B cell (primary cell): ENCODE measurements around the gene FYN. TPM values are rescaled to one million over a fixed set of nuclear protein-coding genes. Genes with fewer than 3 reads are reported as not detected.

Experiments
- ATAC-seq: fragments of 200-7000 bp; cut with Tn5 transposase; one replicate; pipeline ENCODE4 v1.10.0; 2021; ENCODE audit warnings: low read depth, mild to moderate bottlenecking, moderate number of reproducible peaks, moderate library complexity
- CTCF ChIA-PET: fragments of 350-600 bp; sonication (Branson Sonifier 250); formaldehyde crosslinking; loops from one replicate; lab custom pipeline; 2021; ENCODE audit warnings: antibody characterized with exemption, inconsistent platforms; lab: Charles Lee
- POLR2A ChIA-PET: fragments of 350-600 bp; sonication (Branson Sonifier 250); formaldehyde crosslinking; loops from one replicate; lab custom pipeline; 2021; ENCODE audit warnings: antibody characterized with exemption; lab: Charles Lee
- DNase-seq: peaks from one replicate; pipeline ENCODE4 v3.0.0; 2013
- H2AFZ ChIP-seq: 2 replicates; pipeline ENCODE4 v1.6.1; 2012; ENCODE audit warnings: mild to moderate bottlenecking, low read depth, low read length; ENCODE audit not compliant: insufficient read depth, poor library complexity, severe bottlenecking
- H3K27ac ChIP-seq, 2 donors: 1 replicate in 1 of 2; 2 replicates in 1 of 2; pipeline ENCODE4 v1.5.1; 2012 to 2013; ENCODE audit warnings: low read length in 2 of 2, mild to moderate bottlenecking in 2 of 2, moderate library complexity in 1 of 2
- H3K27me3 ChIP-seq, 4 experiments: fragments of 200-600 bp in 1 of 4; sonication (generic) in 1 of 4; replicated peaks in 1 of 4; 1 replicate in 2 of 4; 2 replicates in 2 of 4; pipeline versions ENCODE4 v1.6.1 to v1.7.0; 2013 to 2016; ENCODE audit warnings: low read length in 3 of 4, mild to moderate bottlenecking in 2 of 4, mixed read lengths in 1 of 4, moderate library complexity in 1 of 4; ENCODE audit not compliant: insufficient read depth in 4 of 4, control insufficient read depth in 3 of 4; ENCODE audit errors: control extremely low read depth in 1 of 4
- H3K36me3 ChIP-seq, 2 experiments: replicated peaks in 1 of 2; 1 replicate in 1 of 2; 2 replicates in 1 of 2; pipeline versions ENCODE4 v1.6.1 to v1.7.1; 2013; ENCODE audit warnings: low read length in 1 of 2; ENCODE audit not compliant: insufficient read depth in 2 of 2, control insufficient read depth in 1 of 2; ENCODE audit errors: control extremely low read depth in 1 of 2, extremely low read depth in 1 of 2
- H3K4me1 ChIP-seq, 2 donors: fragments of 200-600 bp in 1 of 2; sonication (generic) in 1 of 2; 1 replicate in 1 of 2; 2 replicates in 1 of 2; pipeline versions ENCODE4 v1.5.1 to v1.6.1; 2013 to 2017; ENCODE audit warnings: low read length in 2 of 2; ENCODE audit not compliant: control insufficient read depth in 2 of 2, insufficient read depth in 2 of 2
- H3K4me2 ChIP-seq: replicated peaks from 2 replicates; pipeline ENCODE3; 2012; ENCODE audit warnings: mild to moderate bottlenecking, low read depth, low read length; ENCODE audit not compliant: poor library complexity, severe bottlenecking
- H3K4me3 ChIP-seq, 5 experiments: fragments of 200-600 bp in 1 of 5; sonication (generic) in 1 of 5; 1 replicate in 3 of 5; 2 replicates in 2 of 5; pipeline versions ENCODE4 v1.5.1 to v1.7.0; 2011 to 2016; ENCODE audit warnings: low read length in 4 of 5, mild to moderate bottlenecking in 4 of 5, low read depth in 2 of 5, control low read depth in 1 of 5, moderate library complexity in 1 of 5; ENCODE audit not compliant: insufficient read depth in 1 of 5; ENCODE audit errors: control extremely low read depth in 1 of 5, extremely low read depth in 1 of 5
- H3K79me2 ChIP-seq: fragments of 200-600 bp; sonication (generic); one replicate; pipeline ENCODE4 v1.6.0; 2016; ENCODE audit warnings: low read length; ENCODE audit not compliant: control insufficient read depth, insufficient read depth
- H3K9ac ChIP-seq: fragments of 200-600 bp; sonication (generic); 2 replicates; pipeline ENCODE4 v1.6.1; 2017; ENCODE audit warnings: mild to moderate bottlenecking, low read length, moderate library complexity
- H3K9me3 ChIP-seq, 3 donors: one replicate each; pipeline versions ENCODE4 v1.6.1 to v1.7.1; 2013; ENCODE audit warnings: low read length in 2 of 3; ENCODE audit not compliant: control insufficient read depth in 2 of 3, insufficient read depth in 1 of 3; ENCODE audit errors: control extremely low read depth in 1 of 3
- H4K20me1 ChIP-seq: 2 replicates; pipeline ENCODE4 v1.6.0; 2012; ENCODE audit warnings: mild to moderate bottlenecking, low read length; ENCODE audit not compliant: insufficient read depth, control insufficient read depth, poor library complexity, severe bottlenecking
- H3K27ac Mint-ChIP-seq: one replicate; pipeline ENCODE4 v1.8.0; 2021; ENCODE audit warnings: mixed read lengths
- H3K27me3 Mint-ChIP-seq: one replicate; pipeline ENCODE4 v1.8.0; 2021; ENCODE audit warnings: mixed read lengths
- H3K4me1 Mint-ChIP-seq: one replicate; pipeline ENCODE4 v1.8.0; 2021; ENCODE audit warnings: mixed read lengths
- H3K4me3 Mint-ChIP-seq: one replicate; pipeline ENCODE4 v1.8.0; 2021; ENCODE audit warnings: mixed read lengths
- H3K9me3 Mint-ChIP-seq: one replicate; pipeline ENCODE4 v1.8.0; 2022; ENCODE audit warnings: mixed read lengths; ENCODE audit not compliant: insufficient read depth
- EZH2 ChIP-seq: IDR thresholded peaks from 2 replicates; pipeline ENCODE4 v1.6.1; 2012; ENCODE audit warnings: borderline replicate concordance, low read depth, mild to moderate bottlenecking, moderate library complexity, low read length; ENCODE audit not compliant: insufficient read depth, poor library complexity, severe bottlenecking
- WGBS: methylation state at CpG from one replicate; pipeline ENCODE4 v1.1.5; 2013; ENCODE audit warnings: missing lambda C conversion rate; ENCODE audit not compliant: insufficient coverage; 5-methylcytosine and 5-hydroxymethylcytosine counted together
- intact Hi-C: fragments of 100-400 bp; cut with micrococcal nuclease; formaldehyde crosslinking; loops from one replicate; pipeline ENCODE4 v1.10.0; 2022
- polyA plus RNA-seq: library from polyadenylated mRNA; depleted of rRNA; stranded (reverse); fragments of >200 nt; gene quantifications from 2 replicates; pipeline ENCODE4 v1.2.3, GENCODE V29; 2012
- total RNA-seq, 2 donors: library from RNA; stranded (reverse); fragments of 120-200 nt in 1 of 2; gene quantifications; 1 replicate in 1 of 2; 2 replicates in 1 of 2; pipeline versions ENCODE4 v1.2.3 to v1.2.4, GENCODE V29; 2013 to 2022
- TF ChIP-seq, protein P1 (sequence below): fragments of 200-600 bp; IDR thresholded peaks from one replicate; pipeline ENCODE4 v1.8.0; 2022; ENCODE audit warnings: antibody characterized with exemption, mild to moderate bottlenecking

FYN gene
- total and polyA plus RNA-seq, 2 donors (not counting 1 experiment from before 2014, with no cell fraction given), result 54.1 to 94.0 TPM

DNA sequence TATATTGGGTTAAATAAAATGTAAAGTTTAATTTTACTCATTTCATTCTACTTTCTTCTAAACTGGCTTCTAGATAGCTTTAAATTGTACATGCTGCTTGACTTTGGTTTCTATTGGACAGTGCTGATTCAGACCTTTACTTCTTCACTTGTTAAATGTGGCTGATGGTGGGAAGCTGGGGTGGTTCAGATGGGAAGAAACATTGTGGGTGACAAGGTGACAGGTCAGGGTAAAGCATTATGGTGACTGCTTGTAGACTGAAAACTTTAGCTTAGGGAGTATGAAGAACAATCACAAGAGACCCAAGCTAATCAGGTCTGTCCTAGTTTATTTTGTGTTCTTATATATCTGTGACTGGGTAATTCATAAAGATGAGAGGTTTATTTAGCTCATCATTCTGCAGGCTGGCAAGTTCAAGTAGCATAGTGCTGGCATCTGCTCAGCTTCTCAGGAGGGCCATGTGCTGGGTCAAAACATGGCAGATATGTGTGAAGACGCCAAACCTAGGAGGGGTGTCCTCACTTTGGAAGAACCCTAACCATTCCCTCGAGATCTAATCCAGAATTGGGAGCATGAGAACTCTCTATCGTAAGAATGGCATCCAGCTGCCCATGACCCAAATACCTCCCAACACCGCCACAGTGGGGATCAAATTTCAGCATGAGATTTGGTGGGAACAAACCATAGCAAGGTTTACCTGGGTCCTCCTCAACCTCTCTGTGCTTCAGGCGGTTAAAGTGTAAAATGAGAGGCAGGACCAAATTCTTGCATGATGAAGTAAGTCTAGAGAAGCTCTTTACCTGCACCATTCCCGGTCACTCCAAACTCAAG is 102.8 kb downstream of the FYN start:
- no peaks in the 10 kb centered on the region for H3K27me3 ChIP-seq
- H4K20me1 ChIP-seq, result peaks cover 5% of the 10 kb centered on the region
- no peak overlapping the region for H3K9ac ChIP-seq
- H3K27ac ChIP-seq, result no peak overlapping the region
- no peak overlapping the region for H2AFZ ChIP-seq
- POLR2A ChIA-PET, result no interaction called here
- H3K79me2 ChIP-seq, result peaks cover 2% of the 10 kb centered on the region
- ATAC-seq, result no peak
- H3K9me3 ChIP-seq, result no peaks in the 10 kb centered on the region
- H3K4me1 ChIP-seq, result peaks cover 13 to 16% of the 10 kb centered on the region in 2 donors
- H3K27ac Mint-ChIP-seq, result peak overlapping the region; percentile 37
- H3K4me1 Mint-ChIP-seq, result peaks cover 37% of the 10 kb centered on the region
- no peak overlapping the region for H3K4me3 Mint-ChIP-seq
- TF ChIP-seq, protein P1, sequence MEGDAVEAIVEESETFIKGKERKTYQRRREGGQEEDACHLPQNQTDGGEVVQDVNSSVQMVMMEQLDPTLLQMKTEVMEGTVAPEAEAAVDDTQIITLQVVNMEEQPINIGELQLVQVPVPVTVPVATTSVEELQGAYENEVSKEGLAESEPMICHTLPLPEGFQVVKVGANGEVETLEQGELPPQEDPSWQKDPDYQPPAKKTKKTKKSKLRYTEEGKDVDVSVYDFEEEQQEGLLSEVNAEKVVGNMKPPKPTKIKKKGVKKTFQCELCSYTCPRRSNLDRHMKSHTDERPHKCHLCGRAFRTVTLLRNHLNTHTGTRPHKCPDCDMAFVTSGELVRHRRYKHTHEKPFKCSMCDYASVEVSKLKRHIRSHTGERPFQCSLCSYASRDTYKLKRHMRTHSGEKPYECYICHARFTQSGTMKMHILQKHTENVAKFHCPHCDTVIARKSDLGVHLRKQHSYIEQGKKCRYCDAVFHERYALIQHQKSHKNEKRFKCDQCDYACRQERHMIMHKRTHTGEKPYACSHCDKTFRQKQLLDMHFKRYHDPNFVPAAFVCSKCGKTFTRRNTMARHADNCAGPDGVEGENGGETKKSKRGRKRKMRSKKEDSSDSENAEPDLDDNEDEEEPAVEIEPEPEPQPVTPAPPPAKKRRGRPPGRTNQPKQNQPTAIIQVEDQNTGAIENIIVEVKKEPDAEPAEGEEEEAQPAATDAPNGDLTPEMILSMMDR, result no peak
- no peak for TF ChIP-seq EZH2
- CTCF ChIA-PET, result interaction anchor here (1.0 to 1.4 kb wide), 3 partner anchors 14 to 60 kb away, joined by 3 to 4 read pairs (median 4); no protein-coding TSS in a partner anchor
- no peak overlapping the region for H3K4me3 ChIP-seq
- no peak overlapping the region for H3K4me2 ChIP-seq
- H3K36me3 ChIP-seq, result no peaks in the 10 kb centered on the region
- DNase-seq, result no peak
- 100% methylated on average over 3 of the region's 6 CpGs for WGBS
- no peaks in the 10 kb centered on the region for H3K27me3 Mint-ChIP-seq
- intact Hi-C loops, result no loop called here
- no peaks in the 10 kb centered on the region for H3K9me3 Mint-ChIP-seq
